Neural cell (in vitro differentiated cells): ENCODE data around the gene SV2A.

Experiments used
- EZH2 ChIP-seq: fragments of 200-600, 300-800 bp; shearing (Covaris generic), sonication (generic); IDR thresholded peaks from 2 replicates; pipeline ENCODE4 v1.6.1; 2014; ENCODE audit warnings: antibody characterized with exemption, low read length, borderline replicate concordance, mild to moderate bottlenecking; ENCODE audit not compliant: insufficient read depth, poor library complexity, severe bottlenecking
- RAD21 ChIP-seq: fragments of 450-650 bp; conservative IDR thresholded peaks from 2 replicates; pipeline ENCODE4 v1.6.1; 2014; ENCODE audit warnings: antibody characterized with exemption, mild to moderate bottlenecking, moderate library complexity
- TF ChIP-seq, protein P1 (sequence below): fragments of 450-650 bp; IDR thresholded peaks from 2 replicates; pipeline ENCODE4 v1.5.1; 2014; ENCODE audit warnings: antibody characterized with exemption, mild to moderate bottlenecking, moderate library complexity; ENCODE audit not compliant: poor library complexity, severe bottlenecking

DNA sequence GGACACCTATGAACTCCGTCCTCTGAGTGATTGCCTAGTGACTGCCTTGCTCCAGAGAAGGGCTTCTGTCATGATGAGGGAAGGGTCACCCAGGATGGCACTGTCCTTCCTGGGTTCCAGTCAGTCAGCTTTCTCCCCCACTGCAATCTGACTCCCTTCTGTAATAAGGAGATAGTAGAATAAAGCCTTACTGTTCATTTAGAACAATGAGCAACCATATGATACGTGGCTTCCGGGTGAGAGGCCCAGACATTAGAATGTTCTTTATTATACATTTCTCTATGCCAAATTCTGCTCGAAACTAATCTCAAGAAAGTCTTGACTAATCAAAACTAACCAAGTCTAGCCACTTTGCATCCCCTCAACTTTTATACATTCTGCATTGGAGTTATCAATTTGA is 27.6 kb upstream of the SV2A start:
- TF ChIP-seq RAD21, result no peak
- TF ChIP-seq, protein P1, sequence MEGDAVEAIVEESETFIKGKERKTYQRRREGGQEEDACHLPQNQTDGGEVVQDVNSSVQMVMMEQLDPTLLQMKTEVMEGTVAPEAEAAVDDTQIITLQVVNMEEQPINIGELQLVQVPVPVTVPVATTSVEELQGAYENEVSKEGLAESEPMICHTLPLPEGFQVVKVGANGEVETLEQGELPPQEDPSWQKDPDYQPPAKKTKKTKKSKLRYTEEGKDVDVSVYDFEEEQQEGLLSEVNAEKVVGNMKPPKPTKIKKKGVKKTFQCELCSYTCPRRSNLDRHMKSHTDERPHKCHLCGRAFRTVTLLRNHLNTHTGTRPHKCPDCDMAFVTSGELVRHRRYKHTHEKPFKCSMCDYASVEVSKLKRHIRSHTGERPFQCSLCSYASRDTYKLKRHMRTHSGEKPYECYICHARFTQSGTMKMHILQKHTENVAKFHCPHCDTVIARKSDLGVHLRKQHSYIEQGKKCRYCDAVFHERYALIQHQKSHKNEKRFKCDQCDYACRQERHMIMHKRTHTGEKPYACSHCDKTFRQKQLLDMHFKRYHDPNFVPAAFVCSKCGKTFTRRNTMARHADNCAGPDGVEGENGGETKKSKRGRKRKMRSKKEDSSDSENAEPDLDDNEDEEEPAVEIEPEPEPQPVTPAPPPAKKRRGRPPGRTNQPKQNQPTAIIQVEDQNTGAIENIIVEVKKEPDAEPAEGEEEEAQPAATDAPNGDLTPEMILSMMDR, result no peak
- TF ChIP-seq EZH2, result no peak
